Natural killer cell treated with Interleukin-12 subunit alpha and Interleukin-12 subunit beta and Interleukin-15 and Interleukin-18, amount 100 ng/mL, for 72 hours (primary cell): ENCODE results near the gene C6orf62. TPM values are rescaled to one million over a fixed set of nuclear protein-coding genes. Genes with fewer than 3 reads are reported as not detected.
"Not testable (repeated sequence)": the region's sequence is repeated elsewhere in the genome, so short reads cannot be mapped to it uniquely, and the experiment has no call there.

Experiments used
- ATAC-seq, 2 donors: fragments of 150-1000 bp; cut with Tn5 transposase in 1 of 2; sonication (Bioruptor Pico), chemical (Tn5 transposase) in 1 of 2; 2 replicates each; pipeline ENCODE4 v1.10.0; 2021
- DNase-seq: peaks from one replicate; pipeline ENCODE4 v3.0.0; 2022; ENCODE audit warnings: low spot score
- H3K27ac Mint-ChIP-seq, 2 donors: 1 replicate in 1 of 2; 2 replicates in 1 of 2; pipeline ENCODE4 v1.8.0; 2022; ENCODE audit warnings: mixed read lengths in 2 of 2, mild to moderate bottlenecking in 1 of 2, moderate library complexity in 1 of 2
- H3K27me3 Mint-ChIP-seq, 2 donors: 1 replicate in 1 of 2; 2 replicates in 1 of 2; pipeline ENCODE4 v1.8.0; 2022; ENCODE audit warnings: mixed read lengths in 2 of 2
- H3K36me3 Mint-ChIP-seq: one replicate; pipeline ENCODE4 v1.8.0; 2022; ENCODE audit warnings: mixed read lengths
- H3K4me1 Mint-ChIP-seq, 2 donors: 1 replicate in 1 of 2; 2 replicates in 1 of 2; pipeline ENCODE4 v1.8.0; 2022; ENCODE audit warnings: low read depth in 2 of 2, mixed read lengths in 2 of 2, mild to moderate bottlenecking in 1 of 2
- H3K4me3 Mint-ChIP-seq: one replicate; pipeline ENCODE4 v1.8.0; 2022; ENCODE audit warnings: mixed read lengths
- H3K9me3 Mint-ChIP-seq: 2 replicates; pipeline ENCODE4 v1.8.0; 2022; ENCODE audit warnings: mixed read lengths
- total RNA-seq, 2 donors: library from RNA; stranded (reverse); gene quantifications; one replicate each; pipeline ENCODE4 v1.2.3, GENCODE V29; 2022

Gene C6orf62
- total RNA-seq, 2 donors from 2014 or later = 119 to 127 TPM

- not testable (repeated sequence) for H3K9me3 Mint-ChIP-seq, H3K27ac Mint-ChIP-seq, H3K4me3 Mint-ChIP-seq, H3K4me1 Mint-ChIP-seq, DNase-seq, ATAC-seq
- Mint-ChIP-seq H3K36me3 (peaks cover 18% of the 10 kb centered on the region), H3K27me3 (peaks cover 16 to 32% of the 10 kb centered on the region in 2 donors)
Measured at GRCh38 chr6:24730653-24731052, 11.7 kb upstream of the C6orf62 start.

GRCh38 chr6:24723270-24723669 is 4.3 kb upstream of the C6orf62 start:
- H3K9me3 Mint-ChIP-seq = no peaks in the 10 kb centered on the region
- H3K4me3 Mint-ChIP-seq = peak overlapping the region; percentile 42
- peaks cover 4 to 8% of the 10 kb centered on the region in 2 donors for H3K27me3 Mint-ChIP-seq
- peaks cover 16 to 24% of the 10 kb centered on the region in 2 donors for H3K4me1 Mint-ChIP-seq
- no peak overlapping the region for H3K27ac Mint-ChIP-seq
- peaks cover 19% of the 10 kb centered on the region for H3K36me3 Mint-ChIP-seq
- DNase-seq = no peak
- ATAC-seq = no peak

GRCh38 chr6:24721461-24722215 is 2.7 kb upstream of the C6orf62 start:
- ATAC-seq (peak; percentile 61 to 69), DNase-seq (peak; percentile 89)
- Mint-ChIP-seq H3K27ac (peak overlapping the region; percentile 99 to 100), H3K36me3 (peaks cover 26% of the 10 kb centered on the region), H3K4me3 (peak overlapping the region; percentile 100), H3K27me3 (peaks cover 4 to 5% of the 10 kb centered on the region in 2 donors), H3K9me3 (no peaks in the 10 kb centered on the region), H3K4me1 (peaks cover 28 to 34% of the 10 kb centered on the region in 2 donors)

- DNase-seq (peak; percentile 100), ATAC-seq (peak; percentile 92)
- Mint-ChIP-seq H3K36me3 (peaks cover 26% of the 10 kb centered on the region), H3K27ac (peak overlapping the region; percentile 99 to 100), H3K9me3 (no peaks in the 10 kb centered on the region), H3K4me3 (peak overlapping the region; percentile 100), H3K4me1 (peaks cover 35 to 42% of the 10 kb centered on the region in 2 donors), H3K27me3 (no peaks in the 10 kb centered on the region)
Measured at GRCh38 chr6:24720604-24721460, 1.9 kb upstream of the C6orf62 start.

GRCh38 chr6:24720131-24720603 is 1.2 kb upstream of the C6orf62 start:
- peaks cover 26% of the 10 kb centered on the region for H3K36me3 Mint-ChIP-seq
- peak overlapping the region; percentile 100 for H3K4me3 Mint-ChIP-seq
- peak; percentile 47 to 60 for ATAC-seq
- no peaks in the 10 kb centered on the region for H3K9me3 Mint-ChIP-seq
- H3K4me1 Mint-ChIP-seq = peaks cover 40 to 47% of the 10 kb centered on the region in 2 donors
- no peaks in the 10 kb centered on the region for H3K27me3 Mint-ChIP-seq
- DNase-seq = peak; percentile 88
- H3K27ac Mint-ChIP-seq = peak overlapping the region; percentile 99 to 100

- Mint-ChIP-seq H3K4me3 (peak overlapping the region; percentile 100), H3K4me1 (peaks cover 49 to 61% of the 10 kb centered on the region in 2 donors), H3K36me3 (peaks cover 26% of the 10 kb centered on the region), H3K27ac (peak overlapping the region; percentile 99 to 100), H3K27me3 (no peaks in the 10 kb centered on the region), H3K9me3 (no peaks in the 10 kb centered on the region)
- DNase-seq (no peak), ATAC-seq (no peak)
Measured at GRCh38 chr6:24718449-24719124, 367 bp downstream of the C6orf62 start.

GRCh38 chr6:24716602-24717148 is 2.3 kb downstream of the C6orf62 start:
- DNase-seq, H3K9me3 Mint-ChIP-seq, H3K27me3 Mint-ChIP-seq, ATAC-seq: not testable (repeated sequence)
- Mint-ChIP-seq H3K4me3 (peak overlapping the region; percentile 100), H3K27ac (peak overlapping the region; percentile 99 to 100), H3K36me3 (peaks cover 33% of the 10 kb centered on the region), H3K4me1 (peaks cover 57 to 65% of the 10 kb centered on the region in 2 donors)

- Mint-ChIP-seq H3K4me3 (peak overlapping the region; percentile 25), H3K27me3 (no peaks in the 10 kb centered on the region), H3K27ac (peak overlapping the region in 1 of 2 donors; percentile 43), H3K36me3 (peaks cover 28% of the 10 kb centered on the region), H3K4me1 (peaks cover 34 to 40% of the 10 kb centered on the region in 2 donors), H3K9me3 (no peaks in the 10 kb centered on the region)
- ATAC-seq (peak; percentile 28 to 66), DNase-seq (no peak)
Measured at GRCh38 chr6:24710519-24711303, 8.2 kb downstream of the C6orf62 start.

GRCh38 chr6:24709014-24709711 is 9.8 kb downstream of the C6orf62 start:
- H3K36me3 Mint-ChIP-seq = peaks cover 37% of the 10 kb centered on the region
- ATAC-seq (no peak), DNase-seq (no peak)
- H3K9me3 Mint-ChIP-seq = no peaks in the 10 kb centered on the region
- H3K27me3 Mint-ChIP-seq = no peaks in the 10 kb centered on the region
- H3K27ac Mint-ChIP-seq = no peak overlapping the region
- H3K4me1 Mint-ChIP-seq = peaks cover 27 to 36% of the 10 kb centered on the region in 2 donors
- H3K4me3 Mint-ChIP-seq = no peak overlapping the region

- H3K9me3 Mint-ChIP-seq = no peaks in the 10 kb centered on the region
- no peak overlapping the region for H3K4me3 Mint-ChIP-seq
- no peak for DNase-seq
- ATAC-seq = no peak
- no peak overlapping the region for H3K27ac Mint-ChIP-seq
- peaks cover 27 to 36% of the 10 kb centered on the region in 2 donors for H3K4me1 Mint-ChIP-seq
- H3K27me3 Mint-ChIP-seq = no peaks in the 10 kb centered on the region
- peaks cover 43% of the 10 kb centered on the region for H3K36me3 Mint-ChIP-seq
Measured at GRCh38 chr6:24708612-24709011, 10.3 kb downstream of the C6orf62 start.

GRCh38 chr6:24704468-24704867 is 14.5 kb downstream of the C6orf62 start:
- ATAC-seq (no peak), DNase-seq (no peak)
- peaks cover 44% of the 10 kb centered on the region for H3K36me3 Mint-ChIP-seq
- peak overlapping the region in 1 of 2 donors; percentile 53 for H3K27ac Mint-ChIP-seq
- H3K4me1 Mint-ChIP-seq = peaks cover 22 to 31% of the 10 kb centered on the region in 2 donors
- H3K9me3 Mint-ChIP-seq = no peaks in the 10 kb centered on the region
- no peak overlapping the region for H3K4me3 Mint-ChIP-seq
- H3K27me3 Mint-ChIP-seq = no peaks in the 10 kb centered on the region

- Mint-ChIP-seq H3K4me3 (no peak overlapping the region), H3K27ac (peak overlapping the region; percentile 53 to 73)
Measured at GRCh38 chr6:24702720-24703282, 16.2 kb downstream of the C6orf62 start.

More at GRCh38 chr6:24702720-24703282, 16.2 kb downstream of the C6orf62 start:
- no peak for DNase-seq
- Mint-ChIP-seq H3K27me3 (no peaks in the 10 kb centered on the region), H3K36me3 (peaks cover 37% of the 10 kb centered on the region), H3K4me1 (peaks cover 16 to 31% of the 10 kb centered on the region in 2 donors), H3K9me3 (no peaks in the 10 kb centered on the region)
- ATAC-seq = no peak
